Stomach (tissue), 9 donors: ENCODE measurements around the gene CA5A. TPM values are rescaled to one million over a fixed set of nuclear protein-coding genes. Genes with fewer than 3 reads are reported as not detected.

Experiments
- DNase-seq, 2 donors: peaks; one replicate each; pipeline versions ENCODE4 v3.0.0 to v3.0.0-alpha.2; 2013 to 2019
- H3K27ac ChIP-seq, 5 donors: fragments of 200-600 bp in 4 of 5; sonication (generic) in 4 of 5; one replicate each; pipeline ENCODE4 v1.5.1; 2013 to 2019; ENCODE audit warnings: mild to moderate bottlenecking in 1 of 5, moderate library complexity in 1 of 5
- H3K27me3 ChIP-seq, 3 donors: fragments of 200-600 bp; sonication (generic); one replicate each; pipeline ENCODE4 v1.5.1; 2017 to 2019; ENCODE audit warnings: mixed run types in 1 of 3
- H3K36me3 ChIP-seq, 4 donors: fragments of 200-600 bp; sonication (generic); 1 replicate in 3 of 4; 2 replicates in 1 of 4; pipeline ENCODE4 v1.5.1; 2016 to 2019
- H3K4me1 ChIP-seq, 4 donors: fragments of 200-600 bp; sonication (generic); one replicate each; pipeline ENCODE4 v1.5.1; 2016 to 2019
- H3K4me3 ChIP-seq, 4 donors: fragments of 200-600 bp; sonication (generic) in 3 of 4; one replicate each; pipeline ENCODE4 v1.5.1; 2016 to 2019; ENCODE audit warnings: mild to moderate bottlenecking in 1 of 4
- H3K9me3 ChIP-seq, 4 donors: fragments of 200-600 bp; sonication (generic); one replicate each; pipeline ENCODE4 v1.5.1; 2016 to 2019
- CTCF ChIP-seq, 7 experiments: fragments of 450-650 bp in 4 of 7; fragments of 200-600 bp in 3 of 7; sonication (generic) in 3 of 7; IDR thresholded peaks; one replicate each; pipeline ENCODE4 v1.5.1; 2016 to 2019; ENCODE audit warnings: antibody characterized with exemption in 7 of 7, control low read depth in 2 of 7, mild to moderate bottlenecking in 1 of 7
- EP300 ChIP-seq: sonication (generic); formaldehyde crosslinking; IDR thresholded peaks from one replicate; pipeline ENCODE4 v1.6.1; 2017; ENCODE audit warnings: antibody characterized with exemption
- POLR2A ChIP-seq, 4 donors: fragments of 450-650 bp; IDR thresholded peaks; one replicate each; pipeline ENCODE4 v1.6.1; 2016; ENCODE audit warnings: antibody characterized with exemption in 4 of 4, control low read depth in 2 of 4, mild to moderate bottlenecking in 1 of 4, moderate library complexity in 1 of 4
- POLR2AphosphoS5 ChIP-seq, 3 donors: sonication (generic); formaldehyde crosslinking; IDR thresholded peaks; one replicate each; pipeline ENCODE4 v1.6.1; 2016; ENCODE audit warnings: antibody characterized with exemption in 3 of 3
- WGBS, 5 donors: extraction: QIAGEN DNeasy Blood & Tissue Kit in 3 of 5; methylation state at CpG; one replicate each; pipeline versions ENCODE4 v1.1.5 to v1.1.7; 2013 to 2018; 5-methylcytosine and 5-hydroxymethylcytosine counted together
- intact Hi-C: fragments of 100-400 bp; cut with DNase I; formaldehyde crosslinking; loops from one replicate; pipeline ENCODE4 v1.15.1; 2023; ENCODE audit warnings: low total_unique reads
- polyA plus RNA-seq, 3 donors: library from polyadenylated mRNA; stranded (reverse); fragments of 200-250 nt; gene quantifications; one replicate each; pipeline ENCODE4 v1.2.3, GENCODE V29; 2013
- total RNA-seq, 5 donors: library from RNA; depleted of rRNA; stranded (reverse); fragments of >200 nt; gene quantifications; one replicate each; pipeline versions ENCODE4 v1.1.0 to v1.2.3, GENCODE V29; 2014 to 2016
- donor health status: healthy with polysubstance abuse.
- donor health status: Bipolar disorder and iron deficiency.
- donor health status: healthy.

Gene CA5A
- total and polyA plus RNA-seq, 8 donors: not detected

- no peak overlapping the region for H3K4me3 ChIP-seq
- peaks cover 0 to 27% (median 0%) of the 10 kb centered on the region in 3 donors for H3K27me3 ChIP-seq
- intact Hi-C loops: no loop called here
- no peaks in the 10 kb centered on the region for H3K9me3 ChIP-seq
- no peak for TF ChIP-seq EP300
- TF ChIP-seq CTCF (IDR thresholded peaks at IDR 0.05): no peak
- no peak for TF ChIP-seq POLR2A (IDR thresholded peaks at IDR 0.05)
- no peak for DNase-seq
- no peak overlapping the region for H3K27ac ChIP-seq
- H3K36me3 ChIP-seq: no peaks in the 10 kb centered on the region
- 69 to 77% (median 71%) methylated on average over 33 to 44 of the region's 44 CpGs for WGBS, 5 donors
- peaks cover 0 to 10% (median 3%) of the 10 kb centered on the region in 4 donors for H3K4me1 ChIP-seq
Measured at GRCh38 chr16:87926246-87927194, 9.8 kb downstream of the CA5A start.

- H3K36me3 ChIP-seq: no peaks in the 10 kb centered on the region
- TF ChIP-seq EP300 (no peak), POLR2A (IDR thresholded peaks at IDR 0.05) (no peak), POLR2AphosphoS5 (IDR thresholded peaks at IDR 0.05) (no peak), CTCF (IDR thresholded peaks at IDR 0.05) (no peak)
- intact Hi-C loops: no loop called here
- H3K27ac ChIP-seq: no peak overlapping the region
- DNase-seq: peak; percentile 72 to 82
- peaks cover 0 to 20% (median 0%) of the 10 kb centered on the region in 3 donors for H3K27me3 ChIP-seq
- H3K4me3 ChIP-seq: no peak overlapping the region
- peaks cover 0 to 10% (median 3%) of the 10 kb centered on the region in 4 donors for H3K4me1 ChIP-seq
- WGBS, 5 donors: 71 to 73% (median 72%) methylated on average over 26 of the region's 26 CpGs
- H3K9me3 ChIP-seq: no peaks in the 10 kb centered on the region
Measured at GRCh38 chr16:87924811-87925670, 11.3 kb downstream of the CA5A start.

- H3K4me3 ChIP-seq: no peak overlapping the region
- no peak overlapping the region for H3K27ac ChIP-seq
- H3K4me1 ChIP-seq: peaks cover 0 to 10% (median 3%) of the 10 kb centered on the region in 4 donors
- H3K27me3 ChIP-seq: peaks cover 0 to 20% (median 0%) of the 10 kb centered on the region in 3 donors
- DNase-seq: peak in 1 of 2 donors; percentile 43
- no peaks in the 10 kb centered on the region for H3K36me3 ChIP-seq
- 77 to 81% (median 77%) methylated on average over 26 to 27 of the region's 27 CpGs for WGBS, 5 donors
- H3K9me3 ChIP-seq: no peaks in the 10 kb centered on the region
- intact Hi-C loops: no loop called here
- TF ChIP-seq EP300: no peak
- TF ChIP-seq POLR2A (IDR thresholded peaks at IDR 0.05): no peak
- no peak for TF ChIP-seq POLR2AphosphoS5 (IDR thresholded peaks at IDR 0.05)
- TF ChIP-seq CTCF (IDR thresholded peaks at IDR 0.05): no peak
Measured at GRCh38 chr16:87924041-87924810, 12.1 kb downstream of the CA5A start.
